Body of pancreas (tissue), 4 donors: ENCODE data around the gene C16orf92.

Experiments
- POLR2A ChIP-seq, 3 donors: fragments of 450-650 bp; IDR thresholded peaks; one replicate each; pipeline ENCODE4 v1.6.1; 2016; ENCODE audit warnings: antibody characterized with exemption in 3 of 3, mild to moderate bottlenecking in 2 of 3
- TF ChIP-seq, protein P1 (sequence below), 7 experiments: fragments of 450-650 bp in 4 of 7; fragments of 200-600 bp in 3 of 7; sonication (generic) in 3 of 7; IDR thresholded peaks; one replicate each; pipeline ENCODE4 v1.5.1; 2016 to 2019; ENCODE audit warnings: antibody characterized with exemption in 7 of 7

- TF ChIP-seq, protein P1, sequence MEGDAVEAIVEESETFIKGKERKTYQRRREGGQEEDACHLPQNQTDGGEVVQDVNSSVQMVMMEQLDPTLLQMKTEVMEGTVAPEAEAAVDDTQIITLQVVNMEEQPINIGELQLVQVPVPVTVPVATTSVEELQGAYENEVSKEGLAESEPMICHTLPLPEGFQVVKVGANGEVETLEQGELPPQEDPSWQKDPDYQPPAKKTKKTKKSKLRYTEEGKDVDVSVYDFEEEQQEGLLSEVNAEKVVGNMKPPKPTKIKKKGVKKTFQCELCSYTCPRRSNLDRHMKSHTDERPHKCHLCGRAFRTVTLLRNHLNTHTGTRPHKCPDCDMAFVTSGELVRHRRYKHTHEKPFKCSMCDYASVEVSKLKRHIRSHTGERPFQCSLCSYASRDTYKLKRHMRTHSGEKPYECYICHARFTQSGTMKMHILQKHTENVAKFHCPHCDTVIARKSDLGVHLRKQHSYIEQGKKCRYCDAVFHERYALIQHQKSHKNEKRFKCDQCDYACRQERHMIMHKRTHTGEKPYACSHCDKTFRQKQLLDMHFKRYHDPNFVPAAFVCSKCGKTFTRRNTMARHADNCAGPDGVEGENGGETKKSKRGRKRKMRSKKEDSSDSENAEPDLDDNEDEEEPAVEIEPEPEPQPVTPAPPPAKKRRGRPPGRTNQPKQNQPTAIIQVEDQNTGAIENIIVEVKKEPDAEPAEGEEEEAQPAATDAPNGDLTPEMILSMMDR (IDR thresholded peaks at IDR 0.05) = no peak
- TF ChIP-seq POLR2A (IDR thresholded peaks at IDR 0.05) = no peak
Observed at GRCh38 chr16:30000735-30001631, 22.0 kb upstream of the C16orf92 start.
